GM18858 (cell line): Measurements from ENCODE around the gene INPP5J.

Experiments
- ATAC-seq: cut with Tn5 transposase; IDR thresholded peaks from one replicate; pipeline ENCODE4 v1.9.1; 2021; ENCODE audit not compliant: unreplicated experiment

The INPP5J gene

DNA sequence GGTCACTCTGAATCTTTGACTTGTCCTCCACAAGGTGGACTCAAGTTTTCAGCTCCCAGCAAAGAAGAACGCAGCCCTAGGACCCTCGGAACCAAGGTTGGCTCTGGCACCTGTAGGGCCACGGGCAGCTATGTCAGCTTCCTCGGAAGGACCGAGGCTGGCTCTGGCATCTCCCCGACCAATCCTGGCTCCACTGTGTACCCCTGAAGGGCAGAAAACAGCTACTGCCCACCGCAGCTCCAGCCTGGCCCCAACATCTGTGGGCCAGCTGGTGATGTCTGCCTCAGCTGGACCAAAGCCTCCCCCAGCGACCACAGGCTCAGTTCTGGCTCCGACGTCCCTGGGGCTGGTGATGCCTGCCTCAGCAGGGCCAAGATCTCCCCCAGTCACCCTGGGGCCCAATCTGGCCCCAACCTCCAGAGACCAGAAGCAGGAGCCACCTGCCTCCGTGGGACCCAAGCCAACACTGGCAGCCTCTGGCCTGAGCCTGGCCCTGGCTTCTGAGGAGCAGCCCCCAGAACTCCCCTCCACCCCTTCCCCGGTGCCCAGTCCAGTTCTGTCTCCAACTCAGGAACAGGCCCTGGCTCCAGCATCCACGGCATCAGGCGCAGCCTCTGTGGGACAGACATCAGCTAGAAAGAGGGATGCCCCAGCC is 2.2 kb downstream of the INPP5J start:
- no peak for ATAC-seq

GRCh38 chr22:31125521-31126117 is 2.9 kb downstream of the INPP5J start:
- no peak for ATAC-seq

DNA sequence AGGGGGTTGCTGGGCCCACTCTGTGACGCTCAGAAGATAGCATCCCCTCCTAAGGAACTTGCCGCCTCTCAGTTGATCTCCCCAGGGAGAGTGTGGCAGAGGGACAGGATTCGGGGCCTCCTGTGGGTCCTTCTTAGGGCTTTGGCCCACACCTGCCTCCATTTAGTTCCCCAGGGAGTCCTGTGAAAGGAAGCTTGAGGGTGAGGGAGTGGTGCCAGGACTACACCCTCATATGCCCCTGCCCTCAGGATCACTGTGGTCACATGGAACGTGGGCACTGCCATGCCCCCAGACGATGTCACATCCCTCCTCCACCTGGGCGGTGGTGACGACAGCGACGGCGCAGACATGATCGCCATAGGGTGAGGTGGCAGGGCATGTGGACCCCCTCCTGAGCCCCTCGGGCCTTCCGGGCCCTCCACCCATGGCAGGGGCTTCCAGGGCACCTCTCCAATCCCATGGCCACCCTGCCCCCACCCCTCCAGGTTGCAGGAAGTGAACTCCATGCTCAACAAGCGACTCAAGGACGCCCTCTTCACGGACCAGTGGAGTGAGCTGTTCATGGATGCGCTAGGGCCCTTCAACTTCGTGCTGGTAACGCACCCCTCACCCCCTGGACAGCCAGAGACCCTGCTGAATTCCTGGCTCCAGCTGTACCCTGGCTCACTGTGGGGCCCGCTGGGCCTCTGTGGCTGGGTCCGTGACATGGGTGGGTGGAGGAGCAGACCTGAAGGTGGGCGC is 3.5 kb downstream of the INPP5J start:
- ATAC-seq = no peak

GRCh38 chr22:31126869-31127175 is 4.1 kb downstream of the INPP5J start:
- no peak for ATAC-seq

- no peak for ATAC-seq
Measured at GRCh38 chr22:31127181-31127772, 4.5 kb downstream of the INPP5J start.

GRCh38 chr22:31128156-31128555 is 5.4 kb downstream of the INPP5J start:
- no peak for ATAC-seq

DNA sequence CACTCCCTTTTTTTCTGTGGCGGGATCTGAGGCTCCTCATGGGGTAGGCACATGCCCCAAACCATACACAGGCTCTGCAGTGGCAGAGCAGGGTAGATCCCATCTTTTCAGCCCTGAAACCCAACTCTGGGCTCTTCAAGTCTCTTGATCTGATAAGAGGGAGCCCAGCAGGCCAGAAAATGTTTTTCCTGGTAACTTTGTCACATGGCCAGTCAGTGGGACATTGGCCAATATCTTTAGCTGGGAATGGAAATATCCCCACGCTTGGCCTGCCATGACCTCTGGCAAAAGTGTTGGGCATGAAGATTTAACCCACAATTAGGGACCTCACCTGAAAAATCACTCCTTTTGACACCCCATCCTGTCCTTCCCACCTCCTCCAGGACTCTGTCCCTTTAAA is 8.1 kb downstream of the INPP5J start:
- ATAC-seq = no peak

DNA sequence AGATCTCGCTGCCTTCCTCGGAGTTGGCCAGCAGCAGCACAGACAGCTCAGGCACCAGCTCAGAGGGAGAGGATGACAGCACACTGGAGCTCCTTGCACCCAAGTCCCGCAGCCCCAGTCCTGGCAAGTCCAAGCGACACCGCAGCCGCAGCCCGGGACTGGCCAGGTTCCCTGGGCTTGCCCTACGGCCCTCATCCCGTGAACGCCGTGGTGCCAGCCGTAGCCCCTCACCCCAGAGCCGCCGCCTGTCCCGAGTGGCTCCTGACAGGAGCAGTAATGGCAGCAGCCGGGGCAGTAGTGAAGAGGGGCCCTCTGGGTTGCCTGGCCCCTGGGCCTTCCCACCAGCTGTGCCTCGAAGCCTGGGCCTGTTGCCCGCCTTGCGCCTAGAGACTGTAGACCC is 11.1 kb downstream of the INPP5J start:
- ATAC-seq = no peak

DNA sequence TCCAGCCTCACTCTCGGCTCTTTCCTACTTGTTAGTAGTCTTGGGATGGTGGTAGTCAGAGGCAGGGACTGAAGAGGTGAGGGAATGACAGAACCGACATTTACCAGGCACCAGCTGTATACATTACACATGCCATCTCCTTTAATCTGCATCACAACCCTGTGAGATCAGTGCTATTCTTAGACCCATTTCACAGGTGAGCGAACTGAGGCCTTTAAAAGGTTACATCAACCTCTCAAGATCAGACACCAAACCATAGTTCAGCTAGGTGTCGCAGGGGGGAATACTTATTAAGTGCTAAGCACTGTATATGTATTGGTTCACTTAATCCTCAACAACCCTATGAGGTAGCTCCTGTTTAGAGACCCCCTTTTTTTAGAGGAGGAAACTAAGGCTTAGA is 11.9 kb downstream of the INPP5J start:
- no peak for ATAC-seq

DNA sequence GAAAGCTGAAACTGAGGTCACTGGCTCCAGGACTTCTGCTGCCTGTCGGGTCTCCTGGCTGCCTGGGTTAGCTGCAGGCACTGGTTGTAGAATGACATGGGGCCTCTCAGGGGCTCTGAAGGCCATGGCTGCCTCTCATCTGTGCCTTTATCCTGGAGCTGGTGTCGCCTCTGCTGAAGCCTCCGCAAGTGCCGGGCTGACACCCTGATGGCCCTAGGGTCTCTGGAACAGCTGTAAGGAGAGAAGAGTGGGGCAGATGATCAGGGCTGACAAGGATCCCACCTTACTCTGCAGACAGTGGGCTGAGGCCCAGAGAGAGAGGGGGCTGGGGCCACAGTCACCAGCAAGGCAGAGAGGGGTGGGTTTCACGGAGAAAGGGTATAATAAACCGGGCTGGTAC is 12.9 kb downstream of the INPP5J start:
- no peak for ATAC-seq

- ATAC-seq = no peak
Measured at GRCh38 chr22:31136155-31136554, 13.4 kb downstream of the INPP5J start.

- no peak for ATAC-seq
Measured at GRCh38 chr22:31136711-31137110, 13.9 kb downstream of the INPP5J start.

DNA sequence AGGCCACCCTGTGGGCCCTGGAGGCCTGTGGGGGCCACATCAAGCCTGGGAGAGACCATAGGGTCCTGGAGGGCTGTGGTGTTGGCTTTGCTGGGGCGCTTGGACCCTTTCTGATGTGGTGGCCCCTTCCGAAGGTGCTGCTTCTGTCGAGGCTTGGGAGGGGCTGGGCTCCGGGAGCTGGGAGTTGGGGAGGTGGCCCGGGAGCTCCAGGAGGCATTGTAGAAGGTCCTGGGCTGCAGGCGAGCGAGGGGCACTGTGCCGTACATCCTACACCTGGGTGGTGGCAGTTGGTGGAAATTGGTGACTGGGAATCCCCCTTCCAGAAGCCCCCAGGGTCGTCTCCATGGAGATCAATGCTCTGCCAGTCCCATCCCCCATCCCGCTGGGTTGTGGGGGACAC is 15.0 kb downstream of the INPP5J start:
- ATAC-seq = no peak

DNA sequence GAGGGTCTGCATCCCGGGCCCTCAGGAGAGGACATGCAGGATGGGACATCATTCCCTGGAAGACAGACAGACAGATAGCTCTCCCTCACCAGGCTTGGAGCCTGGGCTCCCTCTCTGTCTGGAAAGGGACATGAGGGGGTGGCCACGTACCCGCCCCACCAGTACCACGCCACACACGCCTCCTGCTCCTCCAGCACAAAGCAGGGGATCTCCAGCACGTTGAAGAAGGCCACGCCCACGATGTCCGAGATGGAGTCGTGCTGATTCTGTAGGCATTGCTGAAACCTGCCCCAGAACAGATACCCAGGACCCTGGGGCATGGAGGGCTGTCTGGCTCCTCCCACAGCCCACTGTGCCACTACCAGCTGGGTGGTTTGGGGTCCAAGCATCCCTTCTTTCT is 15.4 kb downstream of the INPP5J start:
- ATAC-seq = no peak

GRCh38 chr22:31139066-31139465 is 16.3 kb downstream of the INPP5J start:
- no peak for ATAC-seq

GRCh38 chr22:31139866-31140716 is 17.3 kb downstream of the INPP5J start, which contains the start of gene PLA2G3:
Gene PLA2G3 (minus strand): TSS chr22:31140508. CDS start chr22:31140354, 154 bp downstream.
- no peak for ATAC-seq

DNA sequence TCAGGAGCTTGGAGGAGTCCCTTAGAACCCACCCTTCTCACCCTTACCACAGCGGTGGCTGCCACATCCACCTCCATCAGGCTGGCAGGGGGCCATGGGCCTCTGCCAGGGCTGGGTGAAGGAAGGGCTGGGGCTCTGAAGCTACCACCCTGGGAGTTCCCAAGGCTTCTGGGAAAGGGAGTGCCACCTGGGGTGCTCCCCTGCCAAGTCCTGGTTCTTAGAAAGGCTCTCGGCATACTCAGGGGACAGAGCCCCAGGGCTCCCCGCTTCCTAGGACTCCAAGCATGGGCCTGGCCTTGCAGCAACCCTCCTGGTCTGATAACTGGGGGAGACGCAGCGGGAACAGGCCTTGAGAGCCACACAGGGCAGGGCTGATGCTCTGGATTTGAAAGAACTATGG is 18.0 kb downstream of the INPP5J start:
- no peak for ATAC-seq

- ATAC-seq = no peak
Measured at GRCh38 chr22:31141551-31141950, 18.8 kb downstream of the INPP5J start.

GRCh38 chr22:31142285-31142684 is 19.5 kb downstream of the INPP5J start:
- no peak for ATAC-seq

- ATAC-seq = no peak
Measured at GRCh38 chr22:31143038-31143437, 20.3 kb downstream of the INPP5J start.

DNA sequence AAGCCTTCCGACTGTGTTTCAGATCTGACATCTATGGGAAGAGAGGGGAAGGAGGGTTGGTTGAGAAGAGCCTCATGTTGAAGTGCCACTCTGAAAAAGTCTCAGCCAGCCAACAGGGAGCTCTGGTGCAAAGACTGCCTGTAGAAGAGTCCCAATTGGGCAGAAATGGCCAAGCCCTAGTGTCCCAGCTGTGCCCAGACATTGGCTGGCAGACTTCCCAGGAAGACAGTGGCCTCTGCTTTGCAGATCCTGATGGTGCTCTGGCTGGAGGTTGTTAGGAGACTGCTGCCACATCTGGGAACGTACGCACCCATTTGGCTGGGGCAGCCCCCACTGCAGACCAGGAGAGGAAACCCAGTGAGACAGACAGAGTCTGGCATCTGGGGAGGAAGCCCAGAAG is 20.8 kb downstream of the INPP5J start:
- ATAC-seq = no peak
